Suprapubic skin (tissue), 3 donors: ENCODE data around the gene THSD1.

Experiments used
- EP300 ChIP-seq: sonication (generic); formaldehyde crosslinking; IDR thresholded peaks from one replicate; pipeline ENCODE4 v1.6.1; 2017; ENCODE audit warnings: antibody characterized with exemption
- POLR2A ChIP-seq, 2 donors: fragments of 450-650 bp; IDR thresholded peaks; one replicate each; pipeline ENCODE4 v1.6.1; 2017; ENCODE audit warnings: antibody characterized with exemption in 2 of 2, mild to moderate bottlenecking in 2 of 2, moderate library complexity in 2 of 2
- TF ChIP-seq, protein P1 (sequence below), 2 donors: fragments of 200-600 bp in 1 of 2; fragments of 450-650 bp in 1 of 2; sonication (generic) in 1 of 2; IDR thresholded peaks; one replicate each; pipeline ENCODE4 v1.5.1; 2016 to 2019; ENCODE audit warnings: antibody characterized with exemption in 2 of 2, mild to moderate bottlenecking in 1 of 2, moderate library complexity in 1 of 2

DNA sequence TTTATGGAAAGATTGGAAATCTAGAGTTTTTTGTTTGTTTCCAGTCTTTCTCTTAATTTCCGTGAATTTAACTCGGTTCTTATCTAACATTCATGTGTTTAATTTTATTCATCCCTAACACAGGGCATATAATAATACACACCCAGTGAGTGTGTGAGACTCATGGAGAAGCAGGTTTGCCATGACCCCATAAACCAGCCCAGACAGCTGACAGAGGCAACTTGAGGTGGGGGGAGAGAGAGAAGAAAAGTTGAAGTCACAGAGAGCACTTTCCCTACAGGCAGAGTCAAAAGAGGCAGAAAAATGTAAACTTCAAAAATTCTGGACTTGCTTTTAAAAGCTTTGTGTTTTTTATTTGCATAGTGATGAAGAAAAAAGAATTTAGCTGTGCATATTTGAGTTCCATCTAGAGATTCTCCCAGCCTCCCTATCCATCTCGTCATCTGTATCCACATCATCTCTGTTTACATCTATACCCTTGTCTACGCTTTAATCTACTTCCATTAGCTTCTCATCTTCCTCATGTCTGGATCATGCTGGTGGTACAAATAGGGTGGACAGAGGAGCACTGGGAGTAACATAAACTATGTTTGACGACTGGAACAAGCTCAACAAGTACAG is 60.2 kb downstream of the THSD1 start:
- TF ChIP-seq, protein P1, sequence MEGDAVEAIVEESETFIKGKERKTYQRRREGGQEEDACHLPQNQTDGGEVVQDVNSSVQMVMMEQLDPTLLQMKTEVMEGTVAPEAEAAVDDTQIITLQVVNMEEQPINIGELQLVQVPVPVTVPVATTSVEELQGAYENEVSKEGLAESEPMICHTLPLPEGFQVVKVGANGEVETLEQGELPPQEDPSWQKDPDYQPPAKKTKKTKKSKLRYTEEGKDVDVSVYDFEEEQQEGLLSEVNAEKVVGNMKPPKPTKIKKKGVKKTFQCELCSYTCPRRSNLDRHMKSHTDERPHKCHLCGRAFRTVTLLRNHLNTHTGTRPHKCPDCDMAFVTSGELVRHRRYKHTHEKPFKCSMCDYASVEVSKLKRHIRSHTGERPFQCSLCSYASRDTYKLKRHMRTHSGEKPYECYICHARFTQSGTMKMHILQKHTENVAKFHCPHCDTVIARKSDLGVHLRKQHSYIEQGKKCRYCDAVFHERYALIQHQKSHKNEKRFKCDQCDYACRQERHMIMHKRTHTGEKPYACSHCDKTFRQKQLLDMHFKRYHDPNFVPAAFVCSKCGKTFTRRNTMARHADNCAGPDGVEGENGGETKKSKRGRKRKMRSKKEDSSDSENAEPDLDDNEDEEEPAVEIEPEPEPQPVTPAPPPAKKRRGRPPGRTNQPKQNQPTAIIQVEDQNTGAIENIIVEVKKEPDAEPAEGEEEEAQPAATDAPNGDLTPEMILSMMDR (IDR thresholded peaks at IDR 0.05) = no peak
- TF ChIP-seq POLR2A (IDR thresholded peaks at IDR 0.05) (no peak), EP300 (no peak)
